Measurements from ENCODE around the gene OR10G6.
"Not testable (repeated sequence)": the region's sequence is repeated elsewhere in the genome, so short reads cannot be mapped to it uniquely, and the experiment has no call there.

Gene OR10G6, protein sequence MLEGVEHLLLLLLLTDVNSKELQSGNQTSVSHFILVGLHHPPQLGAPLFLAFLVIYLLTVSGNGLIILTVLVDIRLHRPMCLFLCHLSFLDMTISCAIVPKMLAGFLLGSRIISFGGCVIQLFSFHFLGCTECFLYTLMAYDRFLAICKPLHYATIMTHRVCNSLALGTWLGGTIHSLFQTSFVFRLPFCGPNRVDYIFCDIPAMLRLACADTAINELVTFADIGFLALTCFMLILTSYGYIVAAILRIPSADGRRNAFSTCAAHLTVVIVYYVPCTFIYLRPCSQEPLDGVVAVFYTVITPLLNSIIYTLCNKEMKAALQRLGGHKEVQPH

DNA sequence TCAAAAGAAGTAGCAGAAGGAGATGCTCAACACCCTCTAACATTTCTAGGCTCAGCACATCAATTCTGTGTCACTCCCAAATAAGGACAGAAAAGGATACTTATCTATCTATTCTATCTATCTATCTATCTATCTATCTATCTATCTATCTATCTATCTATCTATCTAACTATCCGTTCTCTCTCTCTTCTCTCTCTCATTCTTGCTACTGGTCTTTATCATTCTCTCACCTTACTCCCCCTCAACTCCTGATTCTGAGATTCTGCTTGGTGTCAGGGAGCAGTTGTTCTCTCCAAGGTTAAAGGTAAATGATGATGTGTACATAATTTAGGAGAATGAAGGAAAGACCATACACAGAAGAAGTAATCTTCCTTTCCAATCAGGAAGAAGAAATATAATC lies at the start of gene OR10G6:
Gene OR10G6 (minus strand): TSS at position 43 of the 400 bp plus-strand sequence. CDS start 0 bp downstream, at position 43.
- Histone ChIP-seq H3K9me3 (ENCODE audit: control insufficient read depth, insufficient read depth, low read length) (no peaks in the 10 kb centered on the region), H3K9ac (ENCODE audit: low read depth, low read length) (no peak within 1 kb of the TSS), H3K4me1 (ENCODE audit: insufficient read depth, low read length) (no peaks in the 10 kb centered on the region), H3K36me3 (ENCODE audit: insufficient read depth, low read length) (no peaks in the 10 kb centered on the region)

DNA sequence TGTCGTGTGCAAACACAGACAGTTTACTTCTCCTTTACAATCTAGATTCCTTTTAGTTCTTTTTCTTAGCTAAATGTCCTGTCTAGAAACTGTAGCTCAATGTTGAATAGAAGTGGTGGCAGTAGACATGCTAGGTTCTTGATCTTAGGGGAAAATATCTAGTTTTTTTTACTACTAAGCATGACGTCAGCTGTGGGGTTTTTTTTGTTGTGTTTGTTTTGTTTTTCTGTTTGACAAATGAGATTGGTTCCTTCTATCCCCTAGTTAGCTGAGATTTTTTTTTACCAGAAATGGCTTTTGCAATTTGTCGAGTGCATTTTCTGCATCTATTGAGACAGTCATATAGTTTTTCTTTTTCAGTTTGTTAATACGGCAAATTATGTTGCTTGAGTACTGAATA lies 48.5 kb upstream of the OR10G6 start:
- no peaks in the 10 kb centered on the region for H3K9me3 ChIP-seq (ENCODE audit: control insufficient read depth, insufficient read depth, low read length)
- no peaks in the 10 kb centered on the region for H3K36me3 ChIP-seq (ENCODE audit: insufficient read depth, low read length)
- H3K4me1 ChIP-seq (ENCODE audit: insufficient read depth, low read length), result no peaks in the 10 kb centered on the region
- H3K9ac ChIP-seq (ENCODE audit: low read depth, low read length), result no peak overlapping the region

DNA sequence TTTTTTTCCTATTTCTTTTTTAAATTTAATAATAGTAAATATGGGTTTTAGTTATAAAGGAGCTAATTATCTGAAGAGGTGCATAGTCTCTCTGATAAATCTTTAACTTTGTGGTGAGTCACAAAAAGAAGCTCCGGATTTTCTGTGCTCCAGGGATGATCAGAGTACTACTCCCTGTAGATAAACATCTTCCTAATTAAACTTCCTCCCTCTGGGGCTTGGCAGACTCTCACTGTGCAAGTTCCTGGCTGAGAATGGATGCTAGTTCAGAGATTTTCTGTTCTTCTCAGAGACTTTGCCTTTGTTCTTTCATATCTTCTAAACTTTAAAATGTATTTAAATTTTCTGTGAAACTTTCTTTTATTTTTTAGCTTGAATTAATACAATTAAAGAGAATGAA lies 46.3 kb upstream of the OR10G6 start, which contains the start of gene OR10G7:
Gene OR10G7 (minus strand): TSS at position 72 of the 400 bp plus-strand sequence. CDS start 2,324 bp downstream, outside the sequence.
- no peaks in the 10 kb centered on the region for H3K36me3 ChIP-seq (ENCODE audit: insufficient read depth, low read length)
- H3K9me3 ChIP-seq (ENCODE audit: control insufficient read depth, insufficient read depth, low read length), result no peaks in the 10 kb centered on the region
- no peaks in the 10 kb centered on the region for H3K4me1 ChIP-seq (ENCODE audit: insufficient read depth, low read length)
- H3K9ac ChIP-seq (ENCODE audit: low read depth, low read length), result no peak within 1 kb of the TSS

DNA sequence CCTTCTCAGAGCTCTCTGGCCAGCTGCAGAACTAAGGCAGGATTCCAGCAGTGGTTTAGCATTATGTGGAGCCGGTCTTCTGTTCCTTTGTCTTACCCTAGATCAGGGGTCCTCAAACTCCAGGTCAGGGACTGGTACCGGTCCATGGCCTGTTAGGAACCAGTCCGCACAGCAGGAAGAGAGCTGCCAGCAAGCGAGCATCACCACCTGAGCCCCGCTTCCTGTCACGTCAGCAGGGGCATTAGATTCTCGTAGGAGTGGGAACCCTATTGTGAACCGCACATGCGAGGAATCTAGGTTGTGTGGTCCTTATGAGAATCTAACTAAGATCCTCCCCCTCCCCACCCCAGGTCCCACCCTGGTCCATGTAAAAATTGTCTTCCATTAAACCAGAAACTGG lies 44.6 kb upstream of the OR10G6 start:
- Histone ChIP-seq H3K9ac (ENCODE audit: low read depth, low read length) (no peak overlapping the region), H3K9me3 (ENCODE audit: control insufficient read depth, insufficient read depth, low read length) (no peaks in the 10 kb centered on the region), H3K36me3 (ENCODE audit: insufficient read depth, low read length) (no peaks in the 10 kb centered on the region), H3K4me1 (ENCODE audit: insufficient read depth, low read length) (no peaks in the 10 kb centered on the region)

DNA sequence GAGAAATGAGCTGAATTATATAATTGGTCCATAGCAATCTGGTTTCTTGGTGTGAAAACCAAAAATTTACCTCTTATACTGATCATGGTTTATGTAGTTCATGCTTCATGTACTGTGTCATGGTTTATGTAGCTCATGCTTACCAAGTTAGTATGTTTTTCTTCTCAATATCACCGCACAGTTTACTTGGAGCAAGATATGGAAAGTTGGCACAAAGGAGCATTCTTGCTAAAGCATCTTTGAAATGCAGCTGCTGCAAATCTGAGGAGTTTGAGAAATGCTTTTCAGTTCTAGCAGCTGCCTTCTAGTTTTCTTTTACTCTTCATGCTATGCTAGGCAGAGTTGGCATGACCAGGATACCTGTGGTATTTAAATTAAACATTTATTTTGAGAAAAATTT lies 41.7 kb upstream of the OR10G6 start:
- H3K9ac ChIP-seq (ENCODE audit: low read depth, low read length), result no peak overlapping the region
- H3K36me3 ChIP-seq (ENCODE audit: insufficient read depth, low read length), result no peaks in the 10 kb centered on the region
- no peaks in the 10 kb centered on the region for H3K9me3 ChIP-seq (ENCODE audit: control insufficient read depth, insufficient read depth, low read length)
- H3K4me1 ChIP-seq (ENCODE audit: insufficient read depth, low read length), result peaks cover under 1% of the 10 kb centered on the region; the same call in 1 of the 2 replicates

DNA sequence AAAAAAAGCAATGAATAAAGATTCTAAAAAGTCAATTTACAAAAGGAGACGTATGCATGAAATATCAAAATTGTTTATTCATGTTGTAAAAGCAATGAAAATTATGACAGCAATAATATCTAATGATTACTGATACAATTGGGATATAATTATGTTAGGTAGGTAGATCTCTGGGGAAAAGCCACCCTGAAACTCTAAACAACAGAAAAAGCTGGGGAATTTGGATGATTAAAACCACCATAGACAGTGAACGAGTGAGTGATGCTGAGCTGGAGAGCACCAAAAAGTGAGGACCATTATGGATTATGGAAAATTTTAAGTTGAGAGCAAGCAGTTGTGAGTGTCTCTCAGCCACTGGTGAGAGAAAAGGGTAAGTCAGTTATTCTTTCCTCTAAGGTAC lies 31.5 kb upstream of the OR10G6 start, which contains the start of gene OR10G8:
Gene OR10G8 (plus strand): TSS at position 301 of the 400 bp plus-strand sequence. CDS start 2,825 bp downstream, outside the sequence.
- Histone ChIP-seq H3K4me1 (ENCODE audit: insufficient read depth, low read length) (peaks cover 2% of the 10 kb centered on the region; the same call in 1 of the 2 replicates), H3K9ac (ENCODE audit: low read depth, low read length) (no peak within 1 kb of the TSS), H3K36me3 (ENCODE audit: insufficient read depth, low read length) (no peaks in the 10 kb centered on the region), H3K9me3 (ENCODE audit: control insufficient read depth, insufficient read depth, low read length) (no peaks in the 10 kb centered on the region)

DNA sequence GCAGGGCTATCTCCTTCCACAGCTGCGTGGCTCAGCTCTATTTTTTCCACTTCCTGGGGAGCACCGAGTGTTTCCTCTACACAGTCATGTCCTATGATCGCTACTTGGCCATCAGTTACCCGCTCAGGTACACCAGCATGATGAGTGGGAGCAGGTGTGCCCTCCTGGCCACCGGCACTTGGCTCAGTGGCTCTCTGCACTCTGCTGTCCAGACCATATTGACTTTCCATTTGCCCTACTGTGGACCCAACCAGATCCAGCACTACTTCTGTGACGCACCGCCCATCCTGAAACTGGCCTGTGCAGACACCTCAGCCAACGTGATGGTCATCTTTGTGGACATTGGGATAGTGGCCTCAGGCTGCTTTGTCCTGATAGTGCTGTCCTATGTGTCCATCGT lies 20.9 kb upstream of the OR10G6 start:
- not testable (repeated sequence) for H3K9me3 ChIP-seq (ENCODE audit: control insufficient read depth, insufficient read depth, low read length); H3K4me1 ChIP-seq (ENCODE audit: insufficient read depth, low read length); H3K36me3 ChIP-seq (ENCODE audit: insufficient read depth, low read length); H3K9ac ChIP-seq (ENCODE audit: low read depth, low read length)

DNA sequence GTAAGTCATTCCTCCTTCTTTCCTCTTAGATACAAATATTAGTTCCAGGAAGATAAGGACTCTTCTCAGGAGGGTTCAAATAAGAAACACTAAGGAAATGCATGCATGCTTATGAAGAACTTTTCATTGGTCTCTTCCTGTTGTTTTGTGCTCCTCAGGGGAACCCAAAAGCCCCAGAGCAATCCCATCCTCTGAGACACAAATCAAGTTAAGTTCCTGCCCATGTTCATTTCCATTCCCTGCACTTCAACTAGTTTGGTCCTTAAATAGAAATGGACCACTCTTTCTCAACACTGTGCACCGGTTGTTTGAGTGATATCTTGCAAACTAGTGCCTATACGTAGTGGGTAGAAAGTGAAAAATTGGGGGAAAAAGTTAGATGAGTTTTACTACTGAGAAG lies 17.7 kb upstream of the OR10G6 start, which contains the start of gene OR10G4:
Gene OR10G4 (plus strand): TSS at position 301 of the 400 bp plus-strand sequence. CDS start 2,578 bp downstream, outside the sequence.
- H3K36me3 ChIP-seq (ENCODE audit: insufficient read depth, low read length), result no peaks in the 10 kb centered on the region
- no peak within 1 kb of the TSS for H3K9ac ChIP-seq (ENCODE audit: low read depth, low read length)
- H3K9me3 ChIP-seq (ENCODE audit: control insufficient read depth, insufficient read depth, low read length), result no peaks in the 10 kb centered on the region
- H3K4me1 ChIP-seq (ENCODE audit: insufficient read depth, low read length), result no peaks in the 10 kb centered on the region

DNA sequence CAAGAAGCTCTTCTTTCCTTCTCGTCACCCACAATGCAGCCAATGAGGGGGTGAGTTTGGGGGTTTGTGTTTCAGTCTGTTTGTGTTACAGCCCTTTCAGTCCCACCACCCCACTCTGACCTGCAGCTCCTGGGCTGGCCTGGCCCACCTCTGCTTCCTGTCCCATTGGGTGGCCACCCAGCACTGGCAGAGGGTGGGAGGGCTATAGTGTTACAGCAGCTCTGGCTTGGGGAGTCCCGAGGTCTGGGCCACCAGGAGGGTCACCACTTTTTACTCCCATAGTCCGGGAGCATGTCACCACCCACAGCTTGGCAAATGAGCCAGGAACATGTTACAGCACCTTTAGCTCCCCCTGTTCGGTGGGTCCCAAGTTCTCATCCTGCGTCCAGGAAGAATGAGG lies 15.7 kb downstream of the OR10G6 start:
- no peaks in the 10 kb centered on the region for H3K4me1 ChIP-seq (ENCODE audit: insufficient read depth, low read length)
- no peaks in the 10 kb centered on the region for H3K36me3 ChIP-seq (ENCODE audit: insufficient read depth, low read length)
- H3K9ac ChIP-seq (ENCODE audit: low read depth, low read length), result no peak overlapping the region
- H3K9me3 ChIP-seq (ENCODE audit: control insufficient read depth, insufficient read depth, low read length), result no peaks in the 10 kb centered on the region

DNA sequence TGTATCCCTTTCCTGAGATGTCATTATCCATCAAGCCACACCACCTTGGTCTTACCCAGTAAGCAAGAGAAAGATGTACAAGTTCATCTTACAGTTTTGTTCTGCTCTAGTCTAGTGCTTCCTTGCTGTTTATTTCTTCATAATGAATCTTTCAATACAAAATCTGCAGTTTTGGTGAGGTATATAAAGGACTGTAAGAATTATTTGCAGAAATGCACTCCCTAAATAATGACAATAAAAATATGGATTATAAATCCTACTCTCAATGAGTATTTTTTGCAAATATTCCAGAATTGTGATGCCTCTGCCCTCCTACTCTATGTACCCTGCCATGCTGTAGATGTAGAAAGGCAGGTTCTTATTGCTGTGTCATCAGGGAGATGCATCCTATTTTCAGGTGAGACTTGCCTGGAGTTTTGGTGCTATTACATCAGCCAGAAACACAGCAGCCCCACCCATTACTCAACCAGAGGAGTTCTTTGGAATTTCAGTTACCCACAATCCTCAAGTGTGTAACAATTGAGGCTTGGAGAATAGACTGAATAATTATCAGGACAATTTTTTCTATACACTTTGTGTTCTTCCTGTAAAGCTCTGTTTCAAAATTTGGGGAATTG lies 17.1 kb downstream of the OR10G6 start, which contains the start of gene OR10S1:
Gene OR10S1 (minus strand): TSS at position 51 of the 617 bp plus-strand sequence. CDS start 117 bp downstream, outside the sequence.
- no peaks in the 10 kb centered on the region for H3K9me3 ChIP-seq (ENCODE audit: control insufficient read depth, insufficient read depth, low read length)
- no peaks in the 10 kb centered on the region for H3K4me1 ChIP-seq (ENCODE audit: insufficient read depth, low read length)
- H3K36me3 ChIP-seq (ENCODE audit: insufficient read depth, low read length), result no peaks in the 10 kb centered on the region
- no peak within 1 kb of the TSS for H3K9ac ChIP-seq (ENCODE audit: low read depth, low read length)

DNA sequence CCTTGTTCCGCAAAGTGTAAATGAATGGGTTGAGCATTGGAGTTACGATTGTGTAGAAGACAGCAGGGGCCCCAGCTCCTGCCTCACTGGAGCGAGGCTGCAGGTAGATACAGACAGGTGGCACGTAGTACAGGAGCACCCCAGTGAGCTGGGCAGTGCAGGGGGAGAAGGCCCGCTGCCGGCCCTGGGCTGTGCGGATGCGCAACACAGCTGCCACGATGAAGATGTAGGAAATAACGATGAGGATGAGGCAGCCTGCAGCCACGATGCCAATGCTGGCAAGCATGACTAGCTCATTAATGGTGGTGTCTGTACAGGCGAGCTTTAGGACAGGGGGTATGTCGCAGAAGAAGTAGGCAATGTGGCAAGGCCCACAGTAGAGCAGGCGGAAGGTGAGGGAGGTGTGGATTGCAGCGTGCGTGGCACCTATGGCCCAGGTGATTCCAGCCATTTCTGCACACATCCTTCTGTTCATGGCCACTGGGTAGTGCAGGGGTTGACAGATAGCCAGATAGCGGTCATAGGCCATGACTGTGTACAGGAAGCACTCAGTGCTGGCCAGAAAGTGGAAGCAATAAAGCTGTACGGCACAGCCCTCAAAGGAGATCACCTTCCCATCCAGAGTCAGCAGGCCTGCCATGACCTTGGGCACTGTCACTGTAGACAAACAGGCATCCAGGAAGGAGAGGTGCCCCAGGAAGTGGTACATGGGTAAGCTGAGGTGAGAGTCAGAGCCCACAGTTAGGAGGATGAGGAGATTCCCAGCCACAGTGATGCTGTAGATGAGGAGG lies 18.0 kb downstream of the OR10G6 start:
- Histone ChIP-seq H3K9ac (ENCODE audit: low read depth, low read length) (no peak overlapping the region), H3K4me1 (ENCODE audit: insufficient read depth, low read length) (no peaks in the 10 kb centered on the region), H3K36me3 (ENCODE audit: insufficient read depth, low read length) (no peaks in the 10 kb centered on the region), H3K9me3 (ENCODE audit: control insufficient read depth, insufficient read depth, low read length) (no peaks in the 10 kb centered on the region)

DNA sequence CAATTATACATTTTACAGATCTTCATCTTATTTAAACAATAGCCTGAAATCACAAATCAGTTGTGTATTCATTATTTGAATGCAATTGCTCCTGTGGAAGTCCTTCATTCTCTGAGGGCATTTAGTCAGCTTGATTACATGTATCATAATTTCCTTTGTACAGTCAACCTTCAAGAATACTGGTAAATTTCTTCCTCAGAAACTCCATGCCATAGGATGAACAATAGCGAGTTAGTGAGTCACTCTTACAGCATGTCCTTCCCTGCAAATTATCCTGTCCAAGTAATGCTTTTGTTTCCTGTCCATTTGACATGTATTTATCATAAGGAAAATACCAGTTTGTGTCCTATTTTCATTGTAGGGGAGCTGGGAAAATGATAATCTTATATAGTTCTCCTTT lies 21.1 kb downstream of the OR10G6 start:
- no peaks in the 10 kb centered on the region for H3K9me3 ChIP-seq (ENCODE audit: control insufficient read depth, insufficient read depth, low read length)
- H3K36me3 ChIP-seq (ENCODE audit: insufficient read depth, low read length), result no peaks in the 10 kb centered on the region
- H3K4me1 ChIP-seq (ENCODE audit: insufficient read depth, low read length), result no peaks in the 10 kb centered on the region
- H3K9ac ChIP-seq (ENCODE audit: low read depth, low read length), result no peak overlapping the region

DNA sequence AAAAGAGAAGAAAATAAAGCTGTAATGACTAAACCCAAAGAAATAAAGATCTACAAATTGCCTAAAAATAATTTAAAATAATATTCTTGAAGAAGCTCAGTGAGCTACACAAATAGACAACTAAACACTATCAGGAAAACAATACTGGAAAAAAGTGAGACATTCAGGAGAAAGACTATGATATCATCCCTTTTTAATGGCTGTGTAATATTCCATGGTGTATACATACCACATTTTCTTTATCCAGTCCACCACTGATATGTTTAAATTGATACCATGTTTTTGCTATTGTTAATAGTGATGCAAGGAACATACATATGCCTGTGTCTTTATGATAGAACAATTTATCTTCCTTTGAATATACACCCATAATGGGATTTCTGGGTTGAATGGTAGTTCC lies 38.2 kb downstream of the OR10G6 start:
- Histone ChIP-seq H3K9ac (ENCODE audit: low read depth, low read length) (no peak overlapping the region), H3K4me1 (ENCODE audit: insufficient read depth, low read length) (no peaks in the 10 kb centered on the region), H3K9me3 (ENCODE audit: control insufficient read depth, insufficient read depth, low read length) (no peaks in the 10 kb centered on the region), H3K36me3 (ENCODE audit: insufficient read depth, low read length) (no peaks in the 10 kb centered on the region)

DNA sequence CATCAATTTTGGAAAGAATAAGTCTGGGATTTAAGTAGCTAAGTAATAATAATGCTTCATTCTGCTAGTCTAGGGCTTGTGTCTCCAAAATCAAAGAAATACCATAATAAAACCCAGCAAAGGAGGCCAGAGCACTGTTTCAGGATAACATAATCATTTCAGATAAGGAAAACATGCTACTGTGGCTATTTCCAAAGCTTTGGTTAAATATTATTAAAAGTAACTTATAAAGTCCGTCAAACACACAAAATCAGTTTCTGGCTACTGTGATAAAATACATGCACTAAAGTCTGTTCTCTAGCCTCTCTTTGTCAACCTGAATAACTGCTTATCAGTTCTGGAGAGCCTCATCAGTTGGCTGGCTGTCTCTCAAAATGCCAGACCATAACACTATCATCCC lies 49.8 kb downstream of the OR10G6 start:
- H3K36me3 ChIP-seq (ENCODE audit: insufficient read depth, low read length), result no peaks in the 10 kb centered on the region

More for the DNA sequence above, 49.8 kb downstream of the OR10G6 start:
- Histone ChIP-seq H3K9ac (ENCODE audit: low read depth, low read length) (no peak overlapping the region), H3K9me3 (ENCODE audit: control insufficient read depth, insufficient read depth, low read length) (no peaks in the 10 kb centered on the region), H3K4me1 (ENCODE audit: insufficient read depth, low read length) (no peaks in the 10 kb centered on the region)

Data from ES-I3 (cell line).